Calu3 (cell line): Measurements from ENCODE around the gene ZNF865. TPM values are rescaled to one million over a fixed set of nuclear protein-coding genes. Genes with fewer than 3 reads are reported as not detected.

Source experiments
- BruUV-seq: library from RNA; stranded (reverse); fragments of 400-500 nt; replicated peaks from 2 replicates; lab custom pipeline; 2021; lab: Mats Ljungman, UMichigan
- CTCF ChIA-PET: fragments of 300-600 bp; sonication (Branson Sonifier 250); formaldehyde crosslinking; loops from one replicate; lab custom pipeline; 2022; ENCODE audit warnings: antibody characterized with exemption; lab: Charles Lee
- DNase-seq: peaks from one replicate; pipeline ENCODE4 v3.0.0; 2022
- H3K27ac Mint-ChIP-seq: one replicate; pipeline ENCODE4 v1.8.0; 2022; ENCODE audit warnings: mixed read lengths; ENCODE audit not compliant: unreplicated experiment
- H3K27me3 Mint-ChIP-seq: one replicate; pipeline ENCODE4 v1.8.0; 2022; ENCODE audit warnings: mixed read lengths; ENCODE audit not compliant: unreplicated experiment
- H3K36me3 Mint-ChIP-seq: one replicate; pipeline ENCODE4 v1.8.0; 2022; ENCODE audit warnings: mild to moderate bottlenecking, moderate library complexity, mixed read lengths; ENCODE audit not compliant: insufficient read depth, unreplicated experiment
- H3K4me1 Mint-ChIP-seq: one replicate; pipeline ENCODE4 v1.8.0; 2022; ENCODE audit warnings: mild to moderate bottlenecking, low read depth, mixed read lengths; ENCODE audit not compliant: unreplicated experiment
- H3K4me3 Mint-ChIP-seq: one replicate; pipeline ENCODE4 v1.8.0; 2022; ENCODE audit warnings: mild to moderate bottlenecking, low read depth, moderate library complexity, mixed read lengths; ENCODE audit not compliant: unreplicated experiment
- H3K9me3 Mint-ChIP-seq: one replicate; pipeline ENCODE4 v1.8.0; 2022; ENCODE audit warnings: low read depth, mixed read lengths; ENCODE audit not compliant: unreplicated experiment
- CTCF ChIP-seq: fragments of 200-600 bp; IDR thresholded peaks from one replicate; pipeline ENCODE4 v1.8.0; 2022; ENCODE audit warnings: antibody characterized with exemption; ENCODE audit not compliant: unreplicated experiment
- intact Hi-C: fragments of 100-400 bp; cut with micrococcal nuclease; formaldehyde crosslinking; loops from one replicate; pipeline ENCODE4 v1.10.0; 2022; ENCODE audit not compliant: unreplicated experiment
- total RNA-seq: library from RNA; stranded (reverse); gene quantifications from 2 replicates; pipeline ENCODE4 v1.2.3, GENCODE V29; 2022

The ZNF865 gene
- total RNA-seq, 1 experiment from 2014 or later, result 29.6 TPM

- CTCF ChIA-PET, result no interaction called here
- H3K4me1 Mint-ChIP-seq, result peaks cover 40% of the 10 kb centered on the region
- peaks cover 86% of the 10 kb centered on the region for H3K36me3 Mint-ChIP-seq
- no peaks in the 10 kb centered on the region for H3K9me3 Mint-ChIP-seq
- no peak for DNase-seq
- no peak overlapping the region for H3K4me3 Mint-ChIP-seq
- intact Hi-C loops, result no loop called here
- H3K27me3 Mint-ChIP-seq, result no peaks in the 10 kb centered on the region
- TF ChIP-seq CTCF, result no peak
- no TSS peak for BruUV-seq
- H3K27ac Mint-ChIP-seq, result no peak overlapping the region
Measured at GRCh38 chr19:55660991-55661390, 55.5 kb downstream of the ZNF865 start.

- DNase-seq, result no peak
- Mint-ChIP-seq H3K4me3 (no peak overlapping the region), H3K9me3 (no peaks in the 10 kb centered on the region), H3K27ac (no peak overlapping the region), H3K36me3 (peaks cover 86% of the 10 kb centered on the region), H3K27me3 (no peaks in the 10 kb centered on the region), H3K4me1 (peaks cover 44% of the 10 kb centered on the region)
- no TSS peak for BruUV-seq
- intact Hi-C loops, result no loop called here
- no peak for TF ChIP-seq CTCF
- CTCF ChIA-PET, result no interaction called here
Measured at GRCh38 chr19:55661826-55662225, 56.4 kb downstream of the ZNF865 start.

- BruUV-seq, result no TSS peak
- Mint-ChIP-seq H3K4me3 (no peak overlapping the region), H3K27ac (peak overlapping the region; percentile 46), H3K27me3 (no peaks in the 10 kb centered on the region), H3K4me1 (peaks cover 49% of the 10 kb centered on the region), H3K36me3 (peaks cover 88% of the 10 kb centered on the region), H3K9me3 (no peaks in the 10 kb centered on the region)
- CTCF ChIA-PET, result interaction anchor here (0.6 kb wide), 1 partner anchor 345 kb away, joined by 7 read pairs; no protein-coding TSS in a partner anchor
- no peak for TF ChIP-seq CTCF
- intact Hi-C loops, result no loop called here
- no peak for DNase-seq
Measured at GRCh38 chr19:55663846-55664536, 58.5 kb downstream of the ZNF865 start.

GRCh38 chr19:55666343-55667005 lies 61.0 kb downstream of the ZNF865 start:
- peak overlapping the region; percentile 41 for H3K4me3 Mint-ChIP-seq
- H3K27ac Mint-ChIP-seq, result no peak overlapping the region
- intact Hi-C loops, result no loop called here
- peaks cover 53% of the 10 kb centered on the region for H3K4me1 Mint-ChIP-seq
- no peak for TF ChIP-seq CTCF
- CTCF ChIA-PET, result interaction anchor here (1.3 kb wide), 1 partner anchor 34 kb away, joined by 3 read pairs; no protein-coding TSS in a partner anchor
- no TSS peak for BruUV-seq
- H3K9me3 Mint-ChIP-seq, result no peaks in the 10 kb centered on the region
- no peaks in the 10 kb centered on the region for H3K27me3 Mint-ChIP-seq
- DNase-seq, result no peak
- peaks cover 89% of the 10 kb centered on the region for H3K36me3 Mint-ChIP-seq

Other genes with a start within 250 kb of the ZNF865 start
- gene GARIN5B, start 242.4 kb upstream of the ZNF865 start, total RNA-seq, result not detected in 2 replicates
- gene IL11, start 235.2 kb upstream of the ZNF865 start, total RNA-seq, result 0.97 and 1.3 TPM in 2 replicates
- not detected in 2 replicates for gene TMEM190, start 228.8 kb upstream of the ZNF865 start, total RNA-seq
- 38.8 and 49.4 TPM in 2 replicates for gene TMEM238, start 221.4 kb upstream of the ZNF865 start, total RNA-seq
- 1,462 and 1,520 TPM in 2 replicates for gene RPL28, start 219.7 kb upstream of the ZNF865 start, total RNA-seq
- 239 and 287 TPM in 2 replicates for gene UBE2S, start 197.9 kb upstream of the ZNF865 start, total RNA-seq
- not detected in 2 replicates for gene SHISA7, start 162.3 kb upstream of the ZNF865 start, total RNA-seq
- gene ISOC2, start 144.0 kb upstream of the ZNF865 start, total RNA-seq, result 41.6 and 44.9 TPM in 2 replicates
- not detected in 2 replicates for gene C19orf85, start 140.9 kb upstream of the ZNF865 start, total RNA-seq
- gene ZNF628, start 129.0 kb upstream of the ZNF865 start, total RNA-seq, result 11.9 and 13.0 TPM in 2 replicates
- 49.6 and 60.6 TPM in 2 replicates for gene NAT14, start 120.5 kb upstream of the ZNF865 start, total RNA-seq
- gene SSC5D, start 117.2 kb upstream of the ZNF865 start, total RNA-seq, result 0.26 and 0.69 TPM in 2 replicates
- gene SBK2, start 68.5 kb upstream of the ZNF865 start, total RNA-seq, result not detected in 2 replicates
- gene SBK3, start 60.1 kb upstream of the ZNF865 start, total RNA-seq, result 0.57 and 0.78 TPM in 2 replicates
- 29.8 and 33.4 TPM in 2 replicates for gene ZNF579, start 24.8 kb upstream of the ZNF865 start, total RNA-seq
- 18.6 and 23.0 TPM in 2 replicates for gene FIZ1, start 6.1 kb upstream of the ZNF865 start, total RNA-seq
- 18.5 and 21.8 TPM in 2 replicates for gene ZNF524, start 5.4 kb upstream of the ZNF865 start, total RNA-seq
- 6.0 and 7.1 TPM in 2 replicates for gene ZNF784, start 18.9 kb downstream of the ZNF865 start, total RNA-seq
- gene ZNF580, start 35.4 kb downstream of the ZNF865 start, total RNA-seq, result 35.6 TPM in 2 replicates
- gene ZNF581, start 38.0 kb downstream of the ZNF865 start, total RNA-seq, result 33.0 and 33.1 TPM in 2 replicates
- gene CCDC106, start 42.6 kb downstream of the ZNF865 start, total RNA-seq, result 12.7 and 18.3 TPM in 2 replicates
- gene U2AF2, start 49.4 kb downstream of the ZNF865 start, total RNA-seq, result 286 and 309 TPM in 2 replicates
- gene EPN1, start 69.6 kb downstream of the ZNF865 start, total RNA-seq, result 162 and 180 TPM in 2 replicates
- gene NLRP9, start 132.8 kb downstream of the ZNF865 start, total RNA-seq, result not detected in 2 replicates
- not detected in 2 replicates for gene RFPL4A, start 153.4 kb downstream of the ZNF865 start, total RNA-seq
- not detected in 2 replicates for gene RFPL4AL1, start 163.5 kb downstream of the ZNF865 start, total RNA-seq
- gene NLRP11, start 226.4 kb downstream of the ZNF865 start, total RNA-seq, result 0.22 TPM in 1 of 2 replicates, not detected in the other
- not detected in 2 replicates for gene NLRP4, start 230.9 kb downstream of the ZNF865 start, total RNA-seq